Muscle layer of duodenum (tissue), 2 donors: ENCODE results near the gene PARD6G.
"Not testable (repeated sequence)": the region's sequence is repeated elsewhere in the genome, so short reads cannot be mapped to it uniquely, and the experiment has no call there.

ENCODE experiments used
- H3K27ac ChIP-seq: one replicate; pipeline ENCODE4 v1.7.0; 2013; ENCODE audit warnings: mild to moderate bottlenecking, low read length
- H3K27me3 ChIP-seq: one replicate; pipeline ENCODE4 v1.7.0; 2013; ENCODE audit warnings: low read depth, mild to moderate bottlenecking, control low read depth, low read length
- H3K36me3 ChIP-seq, 2 donors: one replicate each; pipeline ENCODE4 v1.7.0; 2013; ENCODE audit warnings: low read length in 2 of 2, control low read depth in 1 of 2, mild to moderate bottlenecking in 1 of 2; ENCODE audit not compliant: insufficient read depth in 2 of 2, control insufficient read depth in 1 of 2
- H3K4me1 ChIP-seq, 2 donors: one replicate each; pipeline ENCODE4 v1.7.0; 2013; ENCODE audit warnings: low read length in 2 of 2, mild to moderate bottlenecking in 2 of 2, control low read depth in 1 of 2, moderate library complexity in 1 of 2; ENCODE audit not compliant: insufficient read depth in 2 of 2, control insufficient read depth in 1 of 2
- H3K4me3 ChIP-seq, 2 donors: one replicate each; pipeline ENCODE4 v1.7.0; 2013; ENCODE audit warnings: low read length in 2 of 2, low read depth in 1 of 2, mild to moderate bottlenecking in 1 of 2
- H3K9me3 ChIP-seq, 2 donors: one replicate each; pipeline ENCODE4 v1.7.0; 2013; ENCODE audit warnings: low read length in 2 of 2, control low read depth in 1 of 2, mild to moderate bottlenecking in 1 of 2; ENCODE audit not compliant: control insufficient read depth in 1 of 2
- donor health status: healthy.

The PARD6G gene

GRCh38 chr18:80238651-80239260 lies 8.6 kb downstream of the PARD6G start:
- Histone ChIP-seq H3K27ac (no peak overlapping the region), H3K36me3 (no peaks in the 10 kb centered on the region), H3K4me1 (no peaks in the 10 kb centered on the region), H3K27me3 (no peaks in the 10 kb centered on the region), H3K4me3 (no peak overlapping the region), H3K9me3 (no peaks in the 10 kb centered on the region)

GRCh38 chr18:80237519-80237918 lies 9.8 kb downstream of the PARD6G start:
- H3K36me3 ChIP-seq, H3K27me3 ChIP-seq, H3K4me1 ChIP-seq, H3K27ac ChIP-seq, H3K4me3 ChIP-seq, H3K9me3 ChIP-seq: not testable (repeated sequence)

GRCh38 chr18:80234398-80234797 lies 12.9 kb downstream of the PARD6G start:
- Histone ChIP-seq H3K4me3 (no peak overlapping the region), H3K36me3 (no peaks in the 10 kb centered on the region), H3K27ac (no peak overlapping the region), H3K4me1 (no peaks in the 10 kb centered on the region), H3K27me3 (no peaks in the 10 kb centered on the region), H3K9me3 (no peaks in the 10 kb centered on the region)

DNA sequence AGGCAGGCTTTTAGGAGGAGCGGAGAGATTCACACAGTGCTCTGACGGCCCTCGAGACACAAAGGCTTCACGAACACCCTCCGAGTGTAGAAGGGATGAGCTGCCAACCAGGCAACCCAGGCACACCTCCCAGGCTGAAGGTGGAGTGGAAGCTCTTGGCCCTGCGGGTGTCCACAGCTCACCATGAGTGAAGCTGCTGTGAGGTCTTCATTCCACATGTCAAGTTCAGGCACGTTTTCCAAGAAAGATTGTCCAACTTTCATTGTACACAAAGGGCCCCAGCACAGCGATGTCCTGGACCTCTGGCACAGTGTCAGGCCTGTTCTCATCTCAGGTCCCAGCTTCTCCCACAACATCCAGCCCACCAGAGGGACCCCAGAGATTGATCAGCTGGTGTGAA lies 13.4 kb downstream of the PARD6G start:
- Histone ChIP-seq H3K27me3 (no peaks in the 10 kb centered on the region), H3K4me3 (no peak overlapping the region), H3K27ac (no peak overlapping the region), H3K9me3 (no peaks in the 10 kb centered on the region), H3K4me1 (no peaks in the 10 kb centered on the region), H3K36me3 (no peaks in the 10 kb centered on the region)

DNA sequence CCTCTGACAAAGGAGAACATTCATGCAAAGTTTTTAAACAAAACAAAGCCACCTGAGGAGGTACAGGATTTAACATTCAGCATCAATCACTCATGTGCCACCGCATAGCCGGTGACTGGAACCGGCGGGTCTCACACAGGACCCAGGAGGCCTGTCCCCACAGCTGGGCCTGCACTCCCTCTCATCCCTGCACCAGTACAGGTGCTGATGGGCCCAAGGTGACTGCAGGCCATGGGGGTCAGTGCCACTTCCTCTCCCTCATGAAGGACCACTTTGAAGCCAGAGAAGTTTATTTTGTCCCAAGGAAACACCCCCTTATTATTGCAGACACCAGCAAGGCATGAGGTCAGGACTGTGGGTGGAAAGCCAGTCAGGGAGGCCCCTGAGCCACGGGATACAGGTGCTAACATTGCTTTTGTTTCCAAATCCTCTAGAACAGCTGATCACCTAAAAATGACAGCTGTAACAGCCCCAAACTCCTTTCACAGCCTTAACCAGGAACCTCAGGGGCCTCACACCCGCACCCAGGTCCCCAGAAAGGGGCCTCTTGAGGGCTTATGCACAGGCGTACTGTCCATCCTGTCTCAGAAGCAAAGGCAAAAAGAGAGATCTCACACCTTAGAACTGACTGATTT lies 14.0 kb downstream of the PARD6G start:
- Histone ChIP-seq H3K9me3 (no peaks in the 10 kb centered on the region), H3K4me1 (no peaks in the 10 kb centered on the region), H3K27me3 (no peaks in the 10 kb centered on the region), H3K4me3 (no peak overlapping the region), H3K36me3 (no peaks in the 10 kb centered on the region), H3K27ac (no peak overlapping the region)

DNA sequence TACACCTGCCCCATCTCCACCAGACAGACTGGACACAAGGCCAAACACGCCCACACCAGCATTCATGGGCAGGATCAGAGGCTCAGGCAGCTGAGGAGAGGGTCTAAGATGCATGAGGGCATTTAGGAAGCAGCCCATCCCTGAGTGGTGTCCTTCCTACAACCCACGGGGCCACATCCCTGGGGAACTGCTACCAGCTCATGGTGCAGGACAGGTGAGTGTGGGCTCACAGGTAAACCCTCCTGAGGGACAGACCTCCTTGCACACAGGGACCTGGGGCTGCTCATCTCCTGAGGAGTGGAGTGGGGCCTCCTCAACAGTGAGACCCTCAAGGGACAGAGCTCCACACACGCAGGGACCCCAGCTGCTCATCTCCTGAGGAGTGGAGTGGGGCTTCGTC lies 14.6 kb downstream of the PARD6G start:
- H3K36me3 ChIP-seq = no peaks in the 10 kb centered on the region
- no peak overlapping the region for H3K4me3 ChIP-seq
- no peaks in the 10 kb centered on the region for H3K27me3 ChIP-seq
- H3K4me1 ChIP-seq = no peaks in the 10 kb centered on the region
- no peaks in the 10 kb centered on the region for H3K9me3 ChIP-seq
- no peak overlapping the region for H3K27ac ChIP-seq

- H3K4me3 ChIP-seq = no peak overlapping the region
- no peaks in the 10 kb centered on the region for H3K4me1 ChIP-seq
- no peaks in the 10 kb centered on the region for H3K27me3 ChIP-seq
These were observed 15.3 kb downstream of the PARD6G start for GRCh38 chr18:80232030-80232429.

DNA sequence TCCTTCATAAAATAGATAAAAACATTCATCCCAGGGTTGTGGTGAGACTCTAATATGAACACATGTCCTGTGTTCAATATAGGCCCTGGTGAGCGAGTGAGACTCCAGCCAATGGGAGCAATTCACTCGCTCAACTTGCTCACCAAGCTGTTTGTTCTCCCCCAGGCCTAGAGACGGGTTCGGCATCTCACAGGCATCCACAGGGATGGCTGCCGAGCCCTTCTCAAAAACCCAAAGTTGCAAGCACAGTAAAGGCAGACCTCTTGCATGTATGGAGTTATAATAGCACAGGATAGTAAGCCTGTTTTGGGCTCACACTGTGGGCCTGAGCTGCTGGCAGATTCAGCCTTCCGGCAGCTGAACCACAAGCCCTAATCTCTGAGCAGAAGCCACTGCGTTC lies 15.7 kb downstream of the PARD6G start:
- no peaks in the 10 kb centered on the region for H3K27me3 ChIP-seq
- H3K36me3 ChIP-seq = no peaks in the 10 kb centered on the region
- H3K4me1 ChIP-seq = no peaks in the 10 kb centered on the region
- H3K4me3 ChIP-seq = no peak overlapping the region
- no peaks in the 10 kb centered on the region for H3K9me3 ChIP-seq
- no peak overlapping the region for H3K27ac ChIP-seq

More at GRCh38 chr18:80232030-80232429, 15.3 kb downstream of the PARD6G start:
- H3K36me3 ChIP-seq = no peaks in the 10 kb centered on the region
- H3K9me3 ChIP-seq = no peaks in the 10 kb centered on the region
- no peak overlapping the region for H3K27ac ChIP-seq

GRCh38 chr18:80231151-80231550 lies 16.2 kb downstream of the PARD6G start:
- Histone ChIP-seq H3K4me3 (no peak overlapping the region), H3K36me3 (no peaks in the 10 kb centered on the region), H3K27ac (no peak overlapping the region), H3K4me1 (no peaks in the 10 kb centered on the region), H3K27me3 (no peaks in the 10 kb centered on the region), H3K9me3 (no peaks in the 10 kb centered on the region)

DNA sequence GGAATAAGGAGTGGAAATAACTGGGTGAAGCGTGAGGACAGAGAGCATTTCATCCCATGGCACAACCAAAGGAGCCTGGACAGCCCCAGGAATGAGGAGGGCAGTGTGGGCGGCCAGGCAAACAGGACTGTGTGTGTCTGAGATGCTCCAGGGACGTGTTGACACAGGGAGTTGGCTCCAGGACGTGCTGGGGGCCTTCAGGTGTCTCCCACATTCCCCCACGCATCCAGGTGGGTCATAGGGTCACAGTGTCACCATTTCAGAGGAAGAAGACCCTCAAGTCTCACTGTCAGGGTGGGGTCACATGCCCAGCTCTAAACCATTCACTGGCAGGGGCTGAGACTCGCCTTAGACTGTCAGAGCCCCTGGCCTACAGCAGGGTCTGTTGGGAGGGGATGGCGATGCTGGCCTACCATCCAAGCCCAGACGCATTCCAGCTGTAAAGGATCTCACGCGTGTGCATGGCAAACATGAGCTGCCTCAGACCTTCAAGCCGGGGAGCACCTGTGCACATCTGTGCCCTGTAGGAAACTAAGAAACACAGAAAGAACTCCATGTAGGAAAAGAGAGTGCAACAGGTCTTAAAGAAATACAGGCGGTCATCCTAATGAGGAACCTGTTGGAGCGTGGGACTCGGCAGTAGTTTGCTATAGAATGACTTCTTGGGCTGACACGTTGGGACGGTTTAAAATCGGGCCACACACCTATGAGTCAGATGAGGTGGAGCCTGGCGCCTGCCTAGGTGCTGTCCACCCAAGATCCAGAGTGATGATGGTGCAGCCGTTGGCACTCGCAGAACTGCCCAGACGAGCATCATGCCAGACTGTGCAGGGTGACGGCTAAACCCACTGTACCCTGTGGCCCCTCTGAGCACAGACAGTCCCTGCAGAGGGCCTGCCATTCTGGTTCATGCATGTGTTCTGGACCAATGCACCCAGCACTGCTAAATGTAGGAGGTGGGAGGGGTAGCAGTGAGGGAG lies 17.3 kb downstream of the PARD6G start:
- no peaks in the 10 kb centered on the region for H3K9me3 ChIP-seq
- H3K36me3 ChIP-seq = no peaks in the 10 kb centered on the region
- H3K4me3 ChIP-seq = no peak overlapping the region
- H3K27ac ChIP-seq = no peak overlapping the region
- no peaks in the 10 kb centered on the region for H3K27me3 ChIP-seq
- H3K4me1 ChIP-seq = no peaks in the 10 kb centered on the region

- H3K36me3 ChIP-seq = no peaks in the 10 kb centered on the region
- H3K4me1 ChIP-seq = no peaks in the 10 kb centered on the region
- H3K4me3 ChIP-seq = no peak overlapping the region
- no peaks in the 10 kb centered on the region for H3K27me3 ChIP-seq
- no peaks in the 10 kb centered on the region for H3K9me3 ChIP-seq
- no peak overlapping the region for H3K27ac ChIP-seq
These were observed 18.0 kb downstream of the PARD6G start for GRCh38 chr18:80229363-80229762.
